Sigmoid colon (tissue), 7 donors: ENCODE data around the gene ZNF462. TPM values are rescaled to one million over a fixed set of nuclear protein-coding genes. Genes with fewer than 3 reads are reported as not detected.
"Not testable (repeated sequence)": the region's sequence is repeated elsewhere in the genome, so short reads cannot be mapped to it uniquely, and the experiment has no call there.

Source experiments
- DNase-seq: peaks from one replicate; pipeline ENCODE4 v3.0.0-alpha.2; 2019
- H3K27ac ChIP-seq, 4 donors: fragments of 200-600 bp; sonication (generic); one replicate each; pipeline ENCODE4 v1.5.1; 2016 to 2019; ENCODE audit warnings: mild to moderate bottlenecking in 1 of 4
- H3K27me3 ChIP-seq, 3 donors: fragments of 200-600 bp; sonication (generic); one replicate each; pipeline ENCODE4 v1.5.1; 2019; ENCODE audit warnings: mild to moderate bottlenecking in 1 of 3
- H3K36me3 ChIP-seq, 4 donors: fragments of 200-600 bp; sonication (generic); one replicate each; pipeline ENCODE4 v1.5.1; 2016 to 2019
- H3K4me1 ChIP-seq, 4 donors: fragments of 200-600 bp; sonication (generic); one replicate each; pipeline ENCODE4 v1.5.1; 2017 to 2019
- H3K4me3 ChIP-seq, 4 donors: fragments of 200-600 bp; sonication (generic); one replicate each; pipeline ENCODE4 v1.5.1; 2017 to 2019; ENCODE audit warnings: mild to moderate bottlenecking in 2 of 4, moderate library complexity in 1 of 4
- H3K9me3 ChIP-seq, 4 donors: fragments of 200-600 bp in 3 of 4; sonication (generic) in 3 of 4; one replicate each; pipeline versions ENCODE4 v1.5.1 to v1.6.1; 2013 to 2019
- CTCF ChIP-seq, 4 experiments: fragments of 450-650 bp in 3 of 4; fragments of 200-600 bp in 1 of 4; IDR thresholded peaks; one replicate each; pipeline ENCODE4 v1.5.1; 2016 to 2019; ENCODE audit warnings: antibody characterized with exemption in 4 of 4, mild to moderate bottlenecking in 3 of 4, moderate library complexity in 2 of 4
- EP300 ChIP-seq, 4 donors: sonication (generic); formaldehyde crosslinking; IDR thresholded peaks; one replicate each; pipeline ENCODE4 v1.6.1; 2017; ENCODE audit warnings: antibody characterized with exemption in 4 of 4
- POLR2A ChIP-seq, 2 donors: fragments of 450-650 bp; IDR thresholded peaks; one replicate each; pipeline ENCODE4 v1.6.1; 2016; ENCODE audit warnings: antibody characterized with exemption in 2 of 2, mild to moderate bottlenecking in 2 of 2, moderate library complexity in 2 of 2
- POLR2AphosphoS5 ChIP-seq, 4 donors: sonication (generic); formaldehyde crosslinking; IDR thresholded peaks; one replicate each; pipeline ENCODE4 v1.6.1; 2017; ENCODE audit warnings: antibody characterized with exemption in 4 of 4
- WGBS, 2 donors: extraction: QIAGEN DNeasy Blood & Tissue Kit; methylation state at CpG; one replicate each; pipeline ENCODE4 v1.1.7; 2013; 5-methylcytosine and 5-hydroxymethylcytosine counted together
- intact Hi-C: fragments of 100-400 bp; cut with DNase I; formaldehyde crosslinking; loops from one replicate; pipeline ENCODE4 v1.15.1; 2023
- polyA plus RNA-seq, 3 donors: library from polyadenylated mRNA; stranded (reverse); fragments of 200-250 nt; gene quantifications; one replicate each; pipeline ENCODE4 v1.2.3, GENCODE V29; 2013
- total RNA-seq, 4 donors: library from RNA; depleted of rRNA; stranded (reverse); fragments of >200 nt; gene quantifications; one replicate each; pipeline ENCODE4 v1.1.0, GENCODE V29; 2016
- donor health status: healthy with polysubstance abuse.
- donor health status: Bipolar disorder and iron deficiency.
- donor health status: healthy.

The ZNF462 gene
- total and polyA plus RNA-seq, 7 donors: 0.60 to 33.8 (median 21.7) TPM

GRCh38 chr9:106835840-106836239, 27.1 kb upstream of the ZNF462 start:
- WGBS, 2 donors: 76 to 91% methylated on average over 2 of the region's 2 CpGs
- Histone ChIP-seq H3K36me3 (no peaks in the 10 kb centered on the region), H3K9me3 (no peaks in the 10 kb centered on the region), H3K27me3 (no peaks in the 10 kb centered on the region), H3K27ac (no peak overlapping the region), H3K4me1 (peaks cover 0 to 3% (median under 1%) of the 10 kb centered on the region in 4 donors), H3K4me3 (no peak overlapping the region)
- intact Hi-C loops: no loop called here
- DNase-seq: no peak
- TF ChIP-seq POLR2AphosphoS5 (IDR thresholded peaks at IDR 0.05) (no peak), CTCF (IDR thresholded peaks at IDR 0.05) (no peak), POLR2A (IDR thresholded peaks at IDR 0.05) (no peak), EP300 (IDR thresholded peaks at IDR 0.05) (no peak)

GRCh38 chr9:106843371-106843770, 19.6 kb upstream of the ZNF462 start:
- TF ChIP-seq POLR2AphosphoS5 (IDR thresholded peaks at IDR 0.05) (no peak), EP300 (IDR thresholded peaks at IDR 0.05) (no peak)
- DNase-seq: no peak
- intact Hi-C loops: no loop called here

GRCh38 chr9:106846307-106846706, 16.7 kb upstream of the ZNF462 start:
- TF ChIP-seq CTCF (IDR thresholded peaks at IDR 0.05) (no peak), POLR2AphosphoS5 (IDR thresholded peaks at IDR 0.05) (no peak)
- Histone ChIP-seq H3K4me1 (no peaks in the 10 kb centered on the region), H3K9me3 (no peaks in the 10 kb centered on the region), H3K4me3 (no peak overlapping the region), H3K27me3 (no peaks in the 10 kb centered on the region), H3K36me3 (no peaks in the 10 kb centered on the region), H3K27ac (no peak overlapping the region)
- DNase-seq: no peak
- intact Hi-C loops: no loop called here
- 29 to 77% methylated on average over 1 of the region's 1 CpG for WGBS, 2 donors

More at GRCh38 chr9:106843371-106843770, 19.6 kb upstream of the ZNF462 start:
- no peaks in the 10 kb centered on the region for H3K27me3 ChIP-seq
- H3K27ac ChIP-seq: no peak overlapping the region
- no peaks in the 10 kb centered on the region for H3K4me1 ChIP-seq
- H3K36me3 ChIP-seq: no peaks in the 10 kb centered on the region
- no peaks in the 10 kb centered on the region for H3K9me3 ChIP-seq
- 37 to 58% methylated on average over 1 of the region's 1 CpG for WGBS, 2 donors
- H3K4me3 ChIP-seq: no peak overlapping the region

GRCh38 chr9:106846857-106847256, 16.1 kb upstream of the ZNF462 start:
- Histone ChIP-seq H3K4me3 (no peak overlapping the region), H3K4me1 (no peaks in the 10 kb centered on the region), H3K9me3 (no peaks in the 10 kb centered on the region), H3K27ac (no peak overlapping the region), H3K27me3 (no peaks in the 10 kb centered on the region), H3K36me3 (no peaks in the 10 kb centered on the region)
- no peak for DNase-seq
- TF ChIP-seq EP300 (IDR thresholded peaks at IDR 0.05) (no peak), CTCF (IDR thresholded peaks at IDR 0.05) (no peak), POLR2A (IDR thresholded peaks at IDR 0.05) (no peak), POLR2AphosphoS5 (IDR thresholded peaks at IDR 0.05) (no peak)
- intact Hi-C loops: no loop called here
- 30 to 70% methylated on average over 2 of the region's 2 CpGs for WGBS, 2 donors

GRCh38 chr9:106851640-106852039, 11.3 kb upstream of the ZNF462 start:
- H3K9me3 ChIP-seq, intact Hi-C loops: not testable (repeated sequence)
- WGBS, 2 donors: 95 to 97% methylated on average over 8 of the region's 8 CpGs

GRCh38 chr9:106857811-106858470, 5.0 kb upstream of the ZNF462 start:
- H3K36me3 ChIP-seq: no peaks in the 10 kb centered on the region
- H3K4me1 ChIP-seq: peaks cover 0 to 9% (median 0%) of the 10 kb centered on the region in 4 donors
- H3K27me3 ChIP-seq: no peaks in the 10 kb centered on the region
- WGBS, 2 donors: 95 to 98% methylated on average over 3 of the region's 3 CpGs
- no peak overlapping the region for H3K4me3 ChIP-seq
- TF ChIP-seq POLR2AphosphoS5 (IDR thresholded peaks at IDR 0.05) (no peak), EP300 (IDR thresholded peaks at IDR 0.05) (no peak), CTCF (IDR thresholded peaks at IDR 0.05) (no peak), POLR2A (IDR thresholded peaks at IDR 0.05) (no peak)
- DNase-seq: no peak
- no peak overlapping the region for H3K27ac ChIP-seq
- intact Hi-C loops: no loop called here
- no peaks in the 10 kb centered on the region for H3K9me3 ChIP-seq

More at GRCh38 chr9:106851640-106852039, 11.3 kb upstream of the ZNF462 start:
- not testable (repeated sequence) for H3K4me3 ChIP-seq, H3K27ac ChIP-seq, H3K4me1 ChIP-seq, H3K36me3 ChIP-seq, DNase-seq, H3K27me3 ChIP-seq
